Germinal center (tissue), 1 donor: ENCODE measurements around the gene GDF2.

ENCODE experiments used
- DNase-seq: peaks from one replicate; pipeline ENCODE4 v3.0.0; 2012; ENCODE audit warnings: mixed read lengths, low spot score

GDF2 gene

DNA sequence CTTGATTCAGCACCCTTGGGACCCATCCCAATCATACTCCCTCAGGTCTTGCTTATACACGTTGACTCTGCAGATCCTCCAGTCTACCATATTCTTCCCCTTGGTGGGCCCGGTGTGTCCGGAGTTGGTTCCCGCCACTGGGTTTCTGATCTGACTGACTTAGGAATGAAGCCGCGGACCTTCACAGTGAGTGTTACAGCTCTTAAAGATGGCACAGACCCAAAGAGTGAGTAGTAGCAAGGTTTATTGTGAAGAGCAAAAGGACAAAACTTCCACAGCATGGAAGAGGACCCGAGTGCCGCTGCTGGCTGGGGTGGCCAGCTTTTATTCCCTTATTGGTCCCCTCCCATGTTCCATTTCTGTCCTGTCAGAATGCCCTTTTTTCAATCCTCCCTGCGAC, 28.2 kb upstream of the GDF2 start:
- no peak for DNase-seq

DNA sequence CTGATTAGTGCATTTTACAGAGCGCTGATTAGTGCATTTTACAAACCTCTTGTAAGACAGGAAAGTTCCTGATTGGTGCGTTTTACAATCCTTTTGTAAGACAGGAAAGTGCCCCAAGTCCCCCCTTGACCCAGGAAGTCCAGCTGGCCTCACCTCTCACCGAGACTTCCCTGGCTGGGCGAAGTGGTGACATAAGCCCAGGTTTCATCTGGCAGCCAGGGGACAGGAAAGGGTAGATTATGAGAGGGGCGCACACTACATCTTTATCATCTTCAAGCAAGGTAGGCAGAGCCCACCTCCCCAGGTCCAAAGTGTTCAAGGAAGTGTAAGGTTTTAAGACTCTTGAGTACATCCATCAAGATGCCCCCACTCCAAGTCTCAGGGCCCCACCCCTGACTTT, 27.8 kb upstream of the GDF2 start:
- no peak for DNase-seq

DNA sequence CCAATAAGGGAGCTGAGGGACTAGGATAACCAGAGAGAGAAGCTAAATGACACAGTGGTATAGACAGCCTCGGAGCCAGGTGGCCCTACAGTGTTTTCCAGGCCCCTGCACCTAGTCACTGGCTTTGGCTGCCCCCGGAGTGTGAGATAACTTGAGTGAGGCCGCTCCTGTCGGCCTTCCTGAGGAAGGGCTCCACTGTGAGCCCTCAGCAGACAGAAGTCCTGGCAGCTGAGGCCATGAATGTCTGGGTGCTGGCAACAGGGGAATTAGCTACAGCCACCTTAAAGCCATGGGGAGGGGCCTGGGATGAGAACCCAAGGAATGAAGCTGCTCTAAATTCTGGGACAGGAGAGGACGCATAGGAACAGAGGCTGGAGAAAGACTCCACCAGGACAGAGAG, 26.8 kb upstream of the GDF2 start:
- no peak for DNase-seq

DNA sequence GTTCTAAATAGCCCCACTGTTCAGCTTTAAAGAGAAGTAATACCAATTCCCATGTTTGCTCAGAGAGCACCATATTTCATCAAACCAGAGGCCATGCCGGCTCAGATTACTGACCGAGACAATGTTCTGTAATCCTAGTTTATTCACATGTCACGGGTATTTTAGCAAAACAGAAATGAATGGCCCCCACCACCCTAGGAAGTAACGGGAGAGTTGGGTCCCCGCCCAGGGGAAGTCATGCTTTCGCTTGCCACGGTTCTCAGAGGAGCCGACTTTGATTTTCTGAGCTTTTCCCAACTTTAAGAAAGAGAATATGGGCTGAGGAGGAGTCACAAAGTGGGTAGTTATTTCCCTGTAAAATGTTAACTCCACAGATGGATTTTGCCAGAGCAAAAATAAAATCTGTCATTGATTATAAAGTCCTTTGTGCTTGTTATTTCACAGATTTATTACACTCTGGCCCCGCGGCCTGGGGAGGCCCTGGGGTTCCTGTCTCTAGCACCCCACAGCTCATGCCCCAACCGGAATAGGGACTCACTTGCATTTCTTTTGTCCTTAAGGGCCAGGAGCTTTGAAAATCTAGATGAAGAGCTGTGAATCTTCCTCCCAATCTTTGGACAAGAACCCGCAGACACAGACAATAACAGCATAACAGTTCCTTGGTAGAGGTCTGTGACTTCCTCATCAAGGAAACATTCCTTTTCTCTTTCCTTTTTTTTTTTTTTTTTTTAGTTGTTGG, 25.9 kb upstream of the GDF2 start:
- DNase-seq = no peak

DNA sequence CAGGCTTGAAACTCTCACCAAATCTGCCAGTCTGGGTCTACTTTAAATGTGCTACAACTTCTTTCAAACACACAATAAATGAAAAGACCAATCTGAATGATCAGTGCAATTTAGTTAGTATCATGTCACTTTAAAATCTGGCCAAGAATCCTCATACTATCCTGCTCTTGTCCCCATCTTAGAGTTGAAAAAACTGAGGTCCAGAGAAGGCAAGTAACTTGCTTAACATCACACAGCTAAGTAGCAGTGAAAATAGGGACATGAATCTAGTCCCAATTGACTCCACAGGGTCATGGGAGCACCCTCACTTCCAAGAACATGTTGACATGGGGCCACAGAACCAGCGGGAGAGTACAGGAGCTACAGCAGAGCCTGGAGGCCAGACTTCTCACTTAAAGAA, 25.3 kb upstream of the GDF2 start:
- no peak for DNase-seq

DNA sequence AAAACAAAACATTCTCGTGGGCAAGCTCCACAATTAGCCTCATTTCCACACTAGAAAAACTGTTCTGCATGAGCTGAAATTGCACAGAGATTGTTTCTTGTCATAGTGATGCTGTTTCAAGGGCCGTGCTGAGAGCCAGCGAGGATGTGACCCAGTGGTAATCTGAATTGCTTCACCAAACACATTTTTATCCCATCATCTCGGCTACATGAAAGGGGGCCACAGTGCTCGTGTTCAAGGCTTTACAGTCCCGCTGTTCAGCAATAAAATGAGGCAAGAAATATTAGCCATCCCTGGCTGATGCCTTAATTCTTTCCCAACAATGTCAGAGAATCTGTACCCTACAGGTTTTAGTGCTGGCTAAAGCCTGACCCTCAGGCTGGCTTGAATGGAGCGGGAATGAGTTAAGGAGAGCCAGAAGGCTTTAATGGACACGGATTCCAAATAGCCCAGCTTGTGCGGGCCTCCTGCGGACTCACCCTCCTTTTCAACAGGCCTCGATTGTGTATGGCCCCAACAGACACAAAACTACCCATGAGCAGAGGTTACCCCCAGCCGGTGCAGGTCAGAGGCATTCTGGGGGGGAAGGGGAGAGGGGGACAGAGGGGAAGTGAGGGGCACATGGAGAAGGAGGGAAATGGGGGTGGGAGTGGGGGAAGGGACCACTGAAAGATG, 24.3 kb upstream of the GDF2 start:
- DNase-seq = no peak

DNA sequence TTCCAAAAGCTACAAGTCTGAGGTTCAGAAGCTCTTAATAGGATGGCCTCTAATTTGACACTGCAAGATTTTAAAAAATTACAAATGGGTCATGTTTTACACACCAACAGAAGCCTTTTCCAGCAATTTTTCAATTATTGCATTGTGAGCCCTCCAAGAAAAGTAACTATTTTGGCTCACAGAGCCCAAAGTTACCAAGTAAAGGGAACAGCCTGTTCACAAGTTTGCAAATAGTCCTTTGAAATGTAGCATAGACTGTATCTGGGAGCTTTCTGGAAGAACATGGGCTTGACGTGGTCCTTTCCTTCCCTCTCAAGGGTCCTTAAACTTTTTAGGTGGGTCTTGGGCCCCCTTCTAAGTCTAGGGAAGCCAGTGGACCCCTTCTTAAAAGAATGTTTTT, 23.5 kb upstream of the GDF2 start:
- DNase-seq = no peak

DNA sequence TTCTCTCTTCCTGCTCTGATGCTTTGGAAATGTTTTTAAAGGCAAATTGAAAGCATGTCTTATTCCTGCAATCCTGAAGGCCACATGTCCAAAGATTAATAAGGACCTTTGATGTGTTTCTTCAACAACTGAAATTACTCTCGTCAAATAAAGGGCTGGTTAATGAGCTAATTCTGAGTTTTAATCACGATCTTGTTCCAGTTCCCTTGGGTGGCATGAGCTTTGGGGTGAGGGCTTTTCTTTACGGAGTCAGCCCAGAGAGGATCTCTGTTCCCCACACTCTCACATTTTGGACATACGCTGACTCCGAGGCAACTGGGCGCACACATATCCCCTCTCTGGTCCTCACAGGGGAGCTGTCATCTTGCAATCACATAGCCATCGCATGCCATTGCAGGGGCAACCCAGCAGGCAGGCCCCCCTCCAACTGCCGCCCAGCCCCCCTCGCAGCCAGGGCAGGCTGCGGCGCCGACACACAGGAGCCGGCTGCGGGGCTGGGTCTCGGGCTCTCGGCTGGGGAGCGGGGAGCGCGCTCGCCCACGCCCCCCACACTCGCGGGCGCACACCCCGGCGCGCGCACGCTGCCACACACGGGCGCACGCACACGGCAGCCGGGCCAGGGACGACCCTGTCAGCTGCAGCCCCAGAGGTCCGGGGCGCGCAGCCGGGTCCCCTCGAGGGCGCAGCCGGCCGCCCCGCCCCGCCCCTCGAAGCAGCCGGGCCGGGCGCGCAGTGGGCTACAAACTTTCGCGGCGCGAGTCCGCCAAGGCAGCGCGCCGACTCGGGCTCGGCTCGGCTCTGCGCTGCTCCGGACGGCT, 22.4 kb upstream of the GDF2 start, which contains the start of gene GDF10:
Gene GDF10, plus strand, starts transcription at position 587 of the 818 bp plus-strand sequence. CDS start 455 bp downstream, outside the sequence.
- DNase-seq = no peak

DNA sequence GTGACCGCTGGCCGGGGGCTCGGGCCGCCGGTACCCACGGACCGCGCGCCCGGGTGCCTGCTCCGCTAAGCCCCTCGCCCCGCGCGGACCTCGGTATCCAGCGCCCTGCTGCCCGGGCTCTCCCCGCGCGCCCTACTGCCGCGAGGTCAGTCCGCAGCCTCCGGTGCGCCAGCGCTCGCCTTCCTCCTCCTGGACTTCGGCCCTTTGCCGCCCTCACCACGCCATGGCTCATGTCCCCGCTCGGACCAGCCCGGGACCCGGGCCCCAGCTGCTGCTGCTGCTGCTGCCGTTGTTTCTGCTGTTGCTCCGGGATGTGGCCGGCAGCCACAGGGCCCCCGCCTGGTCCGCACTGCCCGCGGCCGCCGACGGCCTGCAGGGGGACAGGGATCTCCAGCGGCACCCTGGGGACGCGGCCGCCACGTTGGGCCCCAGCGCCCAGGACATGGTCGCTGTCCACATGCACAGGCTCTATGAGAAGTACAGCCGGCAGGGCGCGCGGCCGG, 21.8 kb upstream of the GDF2 start:
- DNase-seq = no peak

DNA sequence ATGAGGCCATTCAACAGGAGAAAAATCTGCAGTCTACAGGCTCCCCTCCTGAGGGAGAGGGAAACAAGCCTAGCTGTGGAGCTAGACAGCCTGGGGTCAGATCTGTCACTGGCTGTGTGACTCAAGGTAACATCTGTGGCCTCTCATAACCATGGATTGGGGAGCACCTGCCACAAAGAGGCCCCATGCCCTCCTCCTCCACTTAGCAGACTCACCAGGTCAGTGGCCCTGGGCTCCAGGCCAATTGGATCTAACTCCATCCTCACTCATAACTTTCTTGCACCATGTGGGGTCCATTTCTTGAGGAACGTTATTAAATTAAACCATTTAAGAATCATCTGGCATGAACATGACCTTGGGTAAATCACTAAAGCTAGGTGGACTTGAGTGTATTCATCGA, 20.4 kb upstream of the GDF2 start:
- no peak for DNase-seq

DNA sequence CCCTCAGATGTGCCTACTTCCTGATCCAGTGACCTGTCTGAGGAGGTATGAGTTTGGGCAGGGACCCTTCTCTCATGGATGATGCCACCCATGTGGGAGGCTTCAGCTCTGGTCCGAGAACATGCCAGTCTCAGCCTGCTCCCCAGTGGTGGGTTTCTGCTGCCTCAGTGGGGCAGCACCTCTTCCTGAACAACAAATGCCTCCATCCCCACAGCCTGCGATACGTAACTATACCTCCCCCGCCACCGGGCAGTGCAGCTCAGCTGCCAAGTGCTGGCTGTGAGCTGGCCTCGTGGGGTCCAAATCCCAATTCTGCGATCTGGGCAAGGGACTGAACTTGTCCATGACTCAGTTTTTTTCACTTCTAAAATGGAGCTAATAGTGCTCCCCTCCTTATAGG, 19.1 kb upstream of the GDF2 start:
- DNase-seq = no peak

DNA sequence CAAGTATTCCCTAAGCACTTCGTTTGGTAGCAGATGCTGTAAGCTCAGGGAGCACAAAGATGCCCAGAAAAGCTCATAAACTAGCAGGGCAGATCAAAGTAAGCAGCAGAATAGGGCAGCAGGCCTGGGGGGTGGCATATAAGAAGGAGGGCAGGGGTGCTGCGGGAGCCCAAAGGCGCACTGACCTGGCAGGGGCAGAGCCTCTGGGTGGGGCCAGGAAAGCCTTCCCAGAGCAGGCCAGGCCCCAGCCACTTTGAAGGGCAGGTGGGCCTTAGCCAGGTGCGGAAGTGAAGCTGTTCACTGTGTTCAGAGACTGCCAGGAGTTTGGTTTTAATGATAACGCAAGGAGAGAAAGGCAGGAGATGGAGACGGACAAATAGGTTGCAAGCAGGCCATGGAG, 18.4 kb upstream of the GDF2 start:
- DNase-seq = no peak

DNA sequence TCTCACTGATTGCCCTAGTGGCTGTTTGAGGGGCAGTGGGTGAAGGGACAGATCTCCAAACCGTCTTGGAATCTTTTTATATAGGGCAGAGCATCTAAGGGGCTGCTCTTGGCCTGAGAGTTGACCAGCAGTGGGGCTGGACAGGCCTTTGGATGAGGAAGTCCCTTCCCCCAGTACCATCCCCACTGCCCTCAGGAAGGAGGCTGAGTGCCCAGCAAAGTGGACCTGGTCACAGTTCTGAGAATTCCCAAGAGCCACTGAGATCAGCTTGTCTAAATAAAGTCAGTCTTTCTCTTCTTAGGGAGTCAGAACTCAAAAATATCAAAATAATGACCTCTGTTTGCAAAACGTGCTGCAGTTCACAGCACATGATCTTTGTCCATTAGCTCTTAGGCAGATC, 16.7 kb upstream of the GDF2 start:
- DNase-seq = no peak

DNA sequence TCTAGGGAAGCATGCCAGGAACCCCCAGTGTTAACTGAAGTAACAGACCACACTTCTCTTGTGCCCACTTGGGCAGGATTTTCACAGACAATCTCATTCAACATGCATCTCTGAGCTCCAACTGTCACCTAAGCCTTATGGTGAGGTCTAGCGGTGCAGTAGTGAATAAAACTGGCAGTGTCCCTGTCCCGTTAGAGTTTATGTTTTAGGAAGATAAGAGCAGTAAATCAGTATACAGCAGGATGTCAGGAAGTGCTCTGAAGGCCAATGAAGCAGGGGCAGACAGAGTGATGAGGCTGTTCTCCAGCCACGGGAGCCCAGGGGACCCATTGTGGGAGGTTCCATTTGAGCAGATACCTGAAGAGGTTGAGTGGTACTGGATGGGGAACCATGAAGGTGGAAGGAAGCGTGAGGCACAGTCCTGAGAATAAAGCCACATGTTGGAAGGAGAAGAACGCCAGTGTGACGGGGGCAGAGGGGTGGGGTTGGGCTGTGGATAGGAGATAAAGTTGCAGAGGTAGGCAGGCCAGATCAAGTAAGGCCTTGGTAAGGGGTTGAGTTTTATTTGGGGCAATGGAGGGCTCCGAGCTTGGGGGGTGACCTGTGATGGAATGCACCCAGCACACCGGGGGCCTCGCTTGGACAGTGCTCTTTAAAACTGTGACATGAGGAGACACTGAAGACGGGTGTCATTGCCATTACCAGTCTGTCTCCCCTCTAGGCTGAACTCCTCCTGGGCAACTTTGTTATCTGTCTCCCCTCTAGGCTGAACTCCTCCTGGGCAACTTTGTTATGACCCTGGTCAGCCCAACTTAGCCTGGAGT, 15.7 kb upstream of the GDF2 start:
- DNase-seq = no peak

DNA sequence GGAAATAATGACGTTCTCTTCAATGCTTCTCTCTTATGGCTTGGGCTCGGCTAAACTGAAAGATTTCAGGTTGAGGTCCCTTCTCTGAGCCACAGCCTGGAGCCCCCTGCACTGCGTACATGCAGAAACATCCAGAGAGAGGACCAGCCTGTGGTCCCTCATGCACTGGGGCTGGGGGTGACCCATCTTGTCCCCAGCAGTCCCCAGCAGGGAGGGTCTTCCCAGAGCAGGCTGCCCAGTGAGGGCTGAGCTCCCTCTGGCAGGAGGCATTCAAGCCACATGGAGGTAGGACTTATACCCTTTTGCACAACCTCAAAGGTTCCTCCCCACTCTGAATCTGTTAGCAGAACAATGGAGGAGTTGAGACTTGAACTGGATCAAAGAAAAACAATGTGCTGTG, 14.9 kb upstream of the GDF2 start:
- no peak for DNase-seq

DNA sequence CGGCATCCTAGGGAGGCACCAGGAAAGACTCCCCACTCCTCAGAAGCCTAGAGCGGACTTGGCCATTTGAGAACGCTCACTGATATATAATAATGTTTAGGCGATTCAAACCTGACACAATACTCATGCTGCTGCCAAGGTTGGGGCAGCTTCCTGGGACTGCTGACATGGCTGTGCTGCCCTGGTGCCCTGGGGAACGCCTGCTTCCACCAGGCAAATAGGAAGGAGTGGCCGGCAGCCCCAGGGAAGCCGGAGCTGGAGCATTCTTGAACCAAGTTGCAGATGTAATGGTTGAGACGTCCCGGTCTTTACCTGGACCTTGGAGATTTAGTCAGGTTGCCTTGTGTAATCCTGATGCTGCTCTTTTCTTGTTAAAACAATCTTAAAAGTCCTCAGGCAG, 13.5 kb upstream of the GDF2 start:
- DNase-seq = no peak

DNA sequence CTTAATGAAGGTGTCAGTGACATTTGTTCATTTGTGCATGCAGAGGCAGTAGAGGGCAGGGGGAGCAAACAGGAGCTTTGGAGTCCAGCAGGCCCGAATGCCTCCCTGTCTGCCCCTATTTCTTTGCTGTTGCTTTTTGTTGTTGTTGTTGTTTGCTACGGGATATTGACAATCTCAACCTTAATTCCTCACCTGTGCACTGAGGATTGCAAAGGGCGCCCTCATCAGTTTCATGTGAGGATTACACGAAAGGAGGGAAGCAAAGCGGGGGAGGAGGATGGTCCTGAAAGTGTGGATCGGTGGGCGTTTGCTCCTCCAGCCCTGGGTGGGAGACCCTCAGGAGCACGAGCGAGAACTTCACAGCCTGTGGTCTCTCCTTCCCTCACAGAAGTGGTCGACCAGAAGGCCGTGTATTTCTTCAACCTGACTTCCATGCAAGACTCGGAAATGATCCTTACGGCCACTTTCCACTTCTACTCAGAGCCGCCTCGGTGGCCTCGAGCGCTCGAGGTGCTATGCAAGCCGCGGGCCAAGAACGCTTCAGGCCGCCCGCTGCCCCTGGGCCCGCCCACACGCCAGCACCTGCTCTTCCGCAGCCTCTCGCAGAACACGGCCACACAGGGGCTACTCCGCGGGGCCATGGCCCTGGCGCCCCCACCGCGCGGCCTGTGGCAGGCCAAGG, 12.7 kb upstream of the GDF2 start:
- no peak for DNase-seq

DNA sequence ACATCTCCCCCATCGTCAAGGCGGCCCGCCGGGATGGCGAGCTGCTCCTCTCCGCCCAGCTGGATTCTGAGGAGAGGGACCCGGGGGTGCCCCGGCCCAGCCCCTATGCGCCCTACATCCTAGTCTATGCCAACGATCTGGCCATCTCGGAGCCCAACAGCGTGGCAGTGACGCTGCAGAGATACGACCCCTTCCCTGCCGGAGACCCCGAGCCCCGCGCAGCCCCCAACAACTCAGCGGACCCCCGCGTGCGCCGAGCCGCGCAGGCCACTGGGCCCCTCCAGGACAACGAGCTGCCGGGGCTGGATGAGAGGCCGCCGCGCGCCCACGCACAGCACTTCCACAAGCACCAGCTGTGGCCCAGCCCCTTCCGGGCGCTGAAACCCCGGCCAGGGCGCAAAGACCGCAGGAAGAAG, 12.2 kb upstream of the GDF2 start:
- DNase-seq = no peak

DNA sequence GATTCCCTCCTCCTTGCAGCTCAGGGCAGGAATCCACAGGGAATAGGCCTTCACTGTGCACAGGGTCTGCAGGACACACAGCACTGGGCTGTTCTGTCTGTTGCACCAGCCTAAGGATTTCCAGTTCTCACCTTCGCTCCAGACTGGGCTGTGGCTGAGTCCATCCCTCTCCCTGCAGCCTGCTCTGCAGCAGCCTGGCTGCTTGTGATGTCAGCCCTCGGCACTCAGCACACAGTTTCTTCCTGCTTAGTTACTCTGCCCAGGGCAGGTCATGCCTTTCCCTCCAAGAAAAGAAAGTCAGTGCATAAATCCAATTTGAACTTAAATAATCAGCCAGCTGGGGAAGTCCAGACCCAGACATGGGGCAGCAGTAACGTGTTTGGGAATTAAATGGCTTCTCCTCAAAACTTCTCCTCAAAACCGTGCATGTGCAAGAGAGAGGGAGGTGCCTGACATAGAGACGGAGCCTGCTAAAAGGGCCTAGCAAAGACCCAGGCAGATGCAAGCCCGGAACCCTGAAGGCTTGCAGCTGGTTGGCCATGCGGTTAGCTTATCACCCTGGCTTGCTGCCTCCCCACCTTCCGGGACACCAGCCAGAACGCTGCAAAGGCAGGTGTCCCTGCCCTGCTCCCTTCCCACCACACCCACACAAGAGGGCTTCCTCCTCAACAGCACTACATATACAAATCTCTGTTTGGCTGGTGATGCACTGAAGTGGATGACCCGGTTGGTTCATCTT, 10.9 kb upstream of the GDF2 start:
- DNase-seq = no peak

DNA sequence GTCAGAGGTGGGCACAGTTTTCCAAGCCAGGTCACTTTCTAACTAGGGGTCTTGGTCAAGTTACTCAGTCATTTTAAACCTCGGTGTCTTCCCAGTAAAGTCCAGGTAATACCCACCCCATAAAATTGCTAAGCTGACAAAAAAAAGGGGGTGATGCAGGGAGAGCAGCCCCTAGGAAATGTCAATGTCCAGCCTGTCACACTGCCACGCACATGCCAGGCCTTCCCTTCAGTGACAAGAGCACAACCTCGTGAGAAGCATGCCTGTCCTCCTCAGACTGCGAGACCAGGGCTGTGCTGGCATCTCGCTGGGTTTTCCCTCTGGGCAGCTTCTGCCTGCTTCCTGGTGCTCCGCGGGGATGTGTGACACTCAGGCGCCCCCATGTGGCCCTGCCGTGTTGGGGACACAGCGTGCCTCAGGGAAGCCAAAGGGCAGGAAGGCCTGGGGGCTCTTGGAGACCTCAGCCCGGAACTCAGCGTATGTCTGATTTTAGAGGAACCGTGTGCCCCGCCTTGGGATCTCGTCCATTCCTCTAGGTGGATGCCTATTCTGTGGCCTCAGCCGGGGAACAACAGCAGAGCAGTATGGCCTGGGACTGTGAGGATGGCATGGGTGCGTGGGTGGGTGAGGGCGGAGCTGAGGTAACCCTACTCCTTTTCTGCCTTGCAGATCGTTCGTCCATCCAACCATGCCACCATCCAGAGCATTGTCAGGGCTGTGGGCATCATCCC, 10.2 kb upstream of the GDF2 start:
- peak; percentile 70 for DNase-seq
